ENCODE results near the gene SPATA13. TPM values are rescaled to one million over a fixed set of nuclear protein-coding genes. Genes with fewer than 3 reads are reported as not detected.

Gene SPATA13
- total RNA-seq, 2 donors from 2014 or later: 19.4 to 24.8 TPM

DNA sequence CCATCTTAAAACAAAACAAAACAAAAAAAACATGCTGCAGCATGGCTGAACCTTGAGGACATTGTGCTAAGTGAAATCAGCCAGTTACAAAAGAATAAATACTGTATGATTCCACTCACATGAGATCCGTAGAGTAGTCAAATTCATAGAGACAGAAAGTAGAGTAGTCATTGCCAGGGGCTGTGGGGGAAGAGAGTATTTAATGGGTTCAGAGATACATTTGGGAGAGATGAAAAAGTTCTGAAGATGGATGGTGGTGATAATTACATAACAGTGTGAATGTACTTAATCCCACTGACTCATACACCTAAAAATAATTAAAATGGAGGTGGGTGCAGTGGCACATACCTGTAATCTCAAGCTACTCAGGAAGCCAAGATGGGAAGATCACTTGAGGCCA, 76.8 kb downstream of the SPATA13 start:
- no peak for DNase-seq
- H3K4me1 Mint-ChIP-seq: peaks cover 25% of the 10 kb centered on the region
- no peak overlapping the region for H3K4me3 Mint-ChIP-seq
- Histone ChIP-seq H3K9me3 (ENCODE audit: control insufficient read depth, low read length) (no peaks in the 10 kb centered on the region), H3K9ac (ENCODE audit: extremely low read depth, low read length, poor library complexity, severe bottlenecking) (no peak overlapping the region), H3K27me3 (ENCODE audit: control insufficient read depth, insufficient read depth, low read length, poor library complexity, severe bottlenecking) (no peaks in the 10 kb centered on the region), H3K4me1 (ENCODE audit: control insufficient read depth, insufficient read depth, low read length) (peaks cover 4% of the 10 kb centered on the region), H3K27ac (ENCODE audit: low read depth, low read length) (no peak overlapping the region), H3K36me3 (ENCODE audit: control insufficient read depth, insufficient read depth, low read length) (no peaks in the 10 kb centered on the region), H3K4me3 (ENCODE audit: low read length) (no peak overlapping the region)
- H3K36me3 Mint-ChIP-seq (ENCODE audit: low read depth): no peaks in the 10 kb centered on the region
- 100% methylated on average over 1 of the region's 1 CpG; no CpG with 5 or more reads in 1 of the 2 experiments for WGBS, 2 experiments (ENCODE audit: insufficient coverage in 1 of 2, insufficient read length in 1 of 2)
- H3K27ac Mint-ChIP-seq: no peak overlapping the region
- TF ChIP-seq, protein P1, sequence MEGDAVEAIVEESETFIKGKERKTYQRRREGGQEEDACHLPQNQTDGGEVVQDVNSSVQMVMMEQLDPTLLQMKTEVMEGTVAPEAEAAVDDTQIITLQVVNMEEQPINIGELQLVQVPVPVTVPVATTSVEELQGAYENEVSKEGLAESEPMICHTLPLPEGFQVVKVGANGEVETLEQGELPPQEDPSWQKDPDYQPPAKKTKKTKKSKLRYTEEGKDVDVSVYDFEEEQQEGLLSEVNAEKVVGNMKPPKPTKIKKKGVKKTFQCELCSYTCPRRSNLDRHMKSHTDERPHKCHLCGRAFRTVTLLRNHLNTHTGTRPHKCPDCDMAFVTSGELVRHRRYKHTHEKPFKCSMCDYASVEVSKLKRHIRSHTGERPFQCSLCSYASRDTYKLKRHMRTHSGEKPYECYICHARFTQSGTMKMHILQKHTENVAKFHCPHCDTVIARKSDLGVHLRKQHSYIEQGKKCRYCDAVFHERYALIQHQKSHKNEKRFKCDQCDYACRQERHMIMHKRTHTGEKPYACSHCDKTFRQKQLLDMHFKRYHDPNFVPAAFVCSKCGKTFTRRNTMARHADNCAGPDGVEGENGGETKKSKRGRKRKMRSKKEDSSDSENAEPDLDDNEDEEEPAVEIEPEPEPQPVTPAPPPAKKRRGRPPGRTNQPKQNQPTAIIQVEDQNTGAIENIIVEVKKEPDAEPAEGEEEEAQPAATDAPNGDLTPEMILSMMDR (conservative IDR thresholded peaks at IDR 0.05): no peak
- H3K27me3 Mint-ChIP-seq (ENCODE audit: insufficient read depth): no peaks in the 10 kb centered on the region
- no peaks in the 10 kb centered on the region for H3K9me3 Mint-ChIP-seq

DNA sequence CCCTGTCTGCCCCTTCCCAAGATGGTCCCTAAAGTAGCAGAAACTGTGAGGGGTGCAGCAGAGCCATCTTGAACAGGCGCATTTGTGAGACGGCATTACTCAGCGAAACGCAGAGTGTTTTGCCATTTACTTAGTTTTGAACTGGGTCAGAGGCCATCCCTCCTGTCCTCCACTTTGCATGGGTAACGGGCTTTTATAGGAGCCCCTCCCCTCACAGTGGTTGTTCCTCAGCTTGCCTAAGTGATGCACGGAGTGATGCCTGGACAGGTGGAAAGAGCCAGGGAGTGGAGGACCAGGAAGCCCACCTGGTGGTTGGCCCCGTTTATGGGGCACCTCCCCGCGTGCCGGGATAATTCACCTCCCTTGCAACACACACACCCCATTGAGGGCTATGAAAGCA, 80.8 kb downstream of the SPATA13 start:
- H3K27ac ChIP-seq (ENCODE audit: low read depth, low read length): no peak overlapping the region
- H3K9me3 ChIP-seq (ENCODE audit: control insufficient read depth, low read length): no peaks in the 10 kb centered on the region
- peaks cover 3% of the 10 kb centered on the region for H3K36me3 Mint-ChIP-seq (ENCODE audit: low read depth)
- H3K4me3 ChIP-seq (ENCODE audit: low read length): no peak overlapping the region
- H3K27ac Mint-ChIP-seq: peak overlapping the region; percentile 79
- peaks cover 23% of the 10 kb centered on the region for H3K4me1 Mint-ChIP-seq
- TF ChIP-seq, protein P1 (conservative IDR thresholded peaks at IDR 0.05): no peak
- H3K27me3 Mint-ChIP-seq (ENCODE audit: insufficient read depth): no peaks in the 10 kb centered on the region
- no peaks in the 10 kb centered on the region for H3K9me3 Mint-ChIP-seq
- 85 to 91% methylated on average over 5 to 10 of the region's 10 CpGs for WGBS, 2 experiments (ENCODE audit: insufficient coverage in 1 of 2, insufficient read length in 1 of 2)
- no peak overlapping the region for H3K9ac ChIP-seq (ENCODE audit: extremely low read depth, low read length, poor library complexity, severe bottlenecking)
- H3K4me3 Mint-ChIP-seq: no peak overlapping the region
- no peaks in the 10 kb centered on the region for H3K4me1 ChIP-seq (ENCODE audit: control insufficient read depth, insufficient read depth, low read length)
- DNase-seq: no peak
- no peaks in the 10 kb centered on the region for H3K27me3 ChIP-seq (ENCODE audit: control insufficient read depth, insufficient read depth, low read length, poor library complexity, severe bottlenecking)
- H3K36me3 ChIP-seq (ENCODE audit: control insufficient read depth, insufficient read depth, low read length): no peaks in the 10 kb centered on the region

DNA sequence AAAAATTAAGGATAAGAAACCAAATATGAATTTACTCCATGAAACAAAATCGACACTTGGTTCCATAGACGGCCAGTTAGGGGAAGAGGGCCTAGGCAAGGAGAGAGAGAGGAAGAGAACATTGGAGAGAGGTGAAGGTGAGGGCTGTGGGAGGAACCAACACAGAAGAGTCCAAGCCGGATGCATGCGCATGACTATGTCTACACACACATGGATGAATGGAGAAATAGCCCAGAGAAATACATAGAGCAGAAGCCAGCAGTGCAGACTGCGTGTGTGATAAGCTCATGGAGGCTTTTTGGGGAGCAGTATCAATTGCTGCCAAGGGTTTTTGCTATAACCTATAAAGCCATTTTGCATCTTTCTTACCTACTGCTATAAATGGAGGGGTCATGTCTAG, 81.6 kb downstream of the SPATA13 start:
- no peak overlapping the region for H3K9ac ChIP-seq (ENCODE audit: extremely low read depth, low read length, poor library complexity, severe bottlenecking)
- H3K27me3 ChIP-seq (ENCODE audit: control insufficient read depth, insufficient read depth, low read length, poor library complexity, severe bottlenecking): no peaks in the 10 kb centered on the region
- no peak for DNase-seq
- no peaks in the 10 kb centered on the region for H3K9me3 ChIP-seq (ENCODE audit: control insufficient read depth, low read length)
- H3K36me3 ChIP-seq (ENCODE audit: control insufficient read depth, insufficient read depth, low read length): no peaks in the 10 kb centered on the region
- TF ChIP-seq, protein P1 (conservative IDR thresholded peaks at IDR 0.05): no peak
- H3K4me1 ChIP-seq (ENCODE audit: control insufficient read depth, insufficient read depth, low read length): no peaks in the 10 kb centered on the region
- H3K27ac ChIP-seq (ENCODE audit: low read depth, low read length): no peak overlapping the region
- no peaks in the 10 kb centered on the region for H3K9me3 Mint-ChIP-seq
- no peak overlapping the region for H3K4me3 Mint-ChIP-seq
- H3K27me3 Mint-ChIP-seq (ENCODE audit: insufficient read depth): no peaks in the 10 kb centered on the region
- 91 to 97% methylated on average over 4 to 5 of the region's 5 CpGs for WGBS, 2 experiments (ENCODE audit: insufficient coverage in 1 of 2, insufficient read length in 1 of 2)
- H3K4me1 Mint-ChIP-seq: peaks cover 31% of the 10 kb centered on the region
- peaks cover 3% of the 10 kb centered on the region for H3K36me3 Mint-ChIP-seq (ENCODE audit: low read depth)
- no peak overlapping the region for H3K27ac Mint-ChIP-seq
- H3K4me3 ChIP-seq (ENCODE audit: low read length): no peak overlapping the region

Measured in endodermal cell (in vitro differentiated cells).